NCI-H2227 (cell line): ENCODE data around the gene CMTM8.

Source experiments
- DNase-seq: peaks from one replicate; lab custom pipeline; 2025; ENCODE audit not compliant: unreplicated experiment; lab: John Stamatoyannopoulos, UW

The CMTM8 gene

DNA sequence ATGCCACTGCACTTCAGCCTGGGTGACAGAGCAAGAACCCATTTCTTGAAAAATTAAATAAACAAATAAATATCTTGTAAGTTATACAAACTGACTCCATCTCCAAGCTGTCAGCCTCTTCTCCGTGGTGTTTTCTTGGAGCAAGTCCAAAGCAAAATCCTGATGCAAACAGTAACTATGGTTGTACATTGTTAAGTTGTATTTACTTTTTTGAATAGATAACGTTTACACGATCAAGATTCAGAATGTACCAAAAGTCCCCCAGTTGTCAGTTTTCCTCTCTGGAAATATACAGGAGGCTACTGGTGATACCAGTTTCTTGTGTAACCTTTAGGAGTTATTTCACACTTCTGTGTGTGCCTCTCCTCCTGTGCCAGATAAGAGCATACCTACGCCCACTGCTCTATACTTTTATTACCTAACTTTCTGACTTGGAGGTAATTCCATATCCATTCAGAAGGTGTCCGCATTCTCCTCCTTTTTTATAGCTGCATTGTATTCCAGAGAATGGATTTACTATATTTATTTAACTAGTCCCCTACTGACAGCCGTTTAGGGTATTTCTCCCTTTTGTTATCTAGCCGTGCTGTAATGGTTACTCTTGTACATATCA lies 167.3 kb downstream of the CMTM8 start:
- DNase-seq: no peak

DNA sequence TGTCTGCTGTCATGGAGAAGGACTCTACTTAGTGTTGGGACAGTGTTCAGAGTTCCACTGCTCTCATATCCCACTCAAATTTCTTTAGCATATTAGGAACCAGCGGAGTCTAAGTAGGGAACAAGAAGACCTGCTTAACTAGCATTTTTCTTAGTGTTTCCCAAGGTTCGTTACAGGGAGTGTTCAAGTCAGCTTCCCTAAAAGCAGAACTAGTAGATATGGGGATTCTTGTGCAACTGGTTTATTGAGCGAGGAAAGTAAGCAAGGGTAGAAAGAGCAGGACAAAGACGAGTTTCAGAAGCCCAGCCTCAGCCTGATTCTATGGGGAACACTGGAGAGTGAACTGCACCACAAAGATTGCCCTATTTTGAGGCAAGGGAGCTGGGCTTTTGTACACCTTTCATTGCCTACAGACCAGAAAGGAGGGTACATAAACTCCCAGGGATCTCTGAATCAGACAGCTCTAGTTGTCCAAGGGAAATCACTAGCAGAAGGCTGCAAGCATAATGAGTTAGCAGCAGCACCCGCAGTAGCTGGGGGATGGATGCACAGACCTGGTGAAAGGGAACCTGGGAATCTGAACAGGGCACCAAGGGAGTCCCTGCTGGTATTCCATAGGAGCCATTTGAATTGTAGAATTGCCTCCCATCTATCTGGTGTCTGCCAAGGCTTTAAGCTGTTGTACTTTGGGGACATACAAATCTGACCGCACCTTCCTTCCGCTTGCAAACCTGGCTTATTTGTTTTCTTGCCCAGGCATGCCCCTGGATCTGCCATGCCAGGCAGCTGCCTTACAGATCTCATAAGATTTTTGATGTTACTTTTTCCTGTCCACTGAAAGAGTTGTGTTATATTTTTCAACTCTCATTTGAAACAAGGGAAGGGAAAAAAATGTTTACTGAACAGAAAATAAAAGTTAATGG lies 168.3 kb downstream of the CMTM8 start:
- DNase-seq: no peak

DNA sequence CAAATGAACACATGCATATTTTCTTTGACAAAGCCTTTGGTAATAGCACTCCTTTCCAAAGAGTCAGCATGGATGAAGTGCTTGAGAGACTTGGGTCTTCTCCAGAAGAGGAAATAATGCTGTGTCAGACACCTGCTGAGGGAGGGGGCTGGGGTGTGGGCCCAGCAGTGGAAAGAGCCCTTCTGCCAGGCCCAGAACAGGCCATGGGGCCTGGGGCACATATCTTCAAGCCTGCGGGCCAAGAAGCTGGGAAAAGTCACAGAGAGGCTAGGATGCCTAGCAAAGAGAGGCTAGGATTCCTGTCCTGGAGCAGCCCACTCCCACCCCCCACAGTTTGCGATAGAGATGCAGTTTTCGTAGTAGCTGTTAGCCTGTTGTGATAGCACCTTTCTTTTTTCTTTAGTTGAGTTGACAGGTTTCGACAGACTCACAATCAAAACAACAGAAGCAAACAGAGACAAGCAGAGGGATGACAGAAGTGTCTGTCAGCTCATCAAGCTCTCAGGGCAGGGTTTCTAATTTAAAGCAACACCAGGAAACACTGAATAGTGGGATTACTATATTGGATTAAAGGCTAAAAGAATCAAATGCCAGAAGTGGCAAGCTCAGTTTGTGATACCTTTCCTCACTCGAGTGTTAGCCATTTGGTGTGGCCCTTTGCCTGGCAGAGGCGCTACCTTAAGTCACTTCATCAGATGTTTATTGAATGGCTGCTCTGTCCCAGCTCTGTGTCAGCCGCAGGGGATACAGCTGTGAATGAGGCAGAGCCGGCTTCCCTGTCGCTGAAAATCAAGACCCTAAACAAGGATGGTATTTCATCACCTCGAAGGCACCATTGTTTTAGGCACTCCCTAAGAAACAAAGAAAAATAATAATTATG lies 172.1 kb downstream of the CMTM8 start:
- no peak for DNase-seq

DNA sequence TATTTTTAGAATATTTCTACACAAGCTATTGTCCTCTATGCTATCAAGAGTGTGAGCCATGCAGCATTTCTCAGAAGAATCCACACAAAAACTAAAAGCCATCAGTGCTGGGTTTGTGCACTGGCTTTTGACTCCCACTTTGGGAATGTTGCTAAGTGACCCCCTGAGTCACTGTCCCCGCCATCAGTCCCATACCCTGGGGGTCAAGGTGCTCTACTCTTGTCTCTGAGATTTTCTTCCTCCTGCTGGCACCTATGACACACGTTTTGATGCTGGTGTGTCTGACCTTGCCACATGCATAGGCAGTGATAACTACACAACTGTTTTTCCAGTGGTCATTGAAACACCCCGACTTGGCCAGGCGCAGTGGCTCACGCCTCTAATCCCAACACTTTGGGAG lies 173.0 kb downstream of the CMTM8 start:
- DNase-seq: no peak

DNA sequence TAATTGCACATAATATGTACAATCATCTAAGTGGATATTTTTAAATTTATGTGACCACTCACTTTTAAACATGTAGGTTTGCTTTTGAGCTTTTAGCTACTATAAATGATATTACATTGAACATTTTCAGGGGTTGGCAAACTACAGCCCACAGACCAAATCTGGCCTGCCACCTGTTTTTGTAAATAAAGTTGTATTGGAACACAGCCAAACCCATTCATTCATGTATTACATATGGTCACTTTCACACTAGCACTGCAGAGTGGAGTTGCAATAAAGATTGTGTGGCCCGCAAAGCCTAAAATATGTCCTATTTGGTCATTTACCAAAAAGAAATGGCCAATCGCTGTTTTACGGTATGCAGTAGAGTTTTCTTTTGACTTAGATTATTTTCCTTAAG lies 174.4 kb downstream of the CMTM8 start:
- no peak for DNase-seq

DNA sequence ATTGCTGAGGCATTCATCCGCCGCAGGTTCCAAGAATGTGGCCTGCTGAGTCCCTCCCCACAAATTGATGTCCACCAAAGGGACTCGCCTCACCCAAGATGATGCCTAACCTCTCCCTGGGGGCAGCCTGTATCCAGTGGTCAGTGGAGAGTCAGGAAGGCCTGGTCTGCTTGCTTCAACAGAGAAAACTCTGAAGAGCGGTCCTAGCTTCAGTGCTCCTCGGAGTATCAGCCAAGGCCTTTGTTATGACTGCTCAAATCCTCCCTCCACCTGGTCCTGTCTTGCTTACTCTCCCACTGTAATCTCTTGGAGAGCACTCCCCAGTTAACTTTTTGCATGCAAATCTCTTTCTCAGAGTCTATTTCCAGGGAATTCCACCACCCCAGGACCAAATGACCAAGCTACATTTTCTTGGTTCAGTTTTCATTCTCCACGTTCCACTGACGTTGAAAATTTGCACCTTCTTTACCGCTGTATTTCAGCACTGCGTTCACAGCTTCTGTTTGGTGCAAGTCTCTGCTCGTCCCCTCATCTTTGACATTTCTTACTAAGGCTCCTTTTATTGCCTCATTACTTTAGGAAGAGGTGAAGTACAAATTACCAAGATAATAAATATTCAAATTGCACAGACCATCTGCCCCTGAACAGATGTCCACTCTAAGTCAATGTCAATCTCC lies 175.5 kb downstream of the CMTM8 start:
- no peak for DNase-seq

DNA sequence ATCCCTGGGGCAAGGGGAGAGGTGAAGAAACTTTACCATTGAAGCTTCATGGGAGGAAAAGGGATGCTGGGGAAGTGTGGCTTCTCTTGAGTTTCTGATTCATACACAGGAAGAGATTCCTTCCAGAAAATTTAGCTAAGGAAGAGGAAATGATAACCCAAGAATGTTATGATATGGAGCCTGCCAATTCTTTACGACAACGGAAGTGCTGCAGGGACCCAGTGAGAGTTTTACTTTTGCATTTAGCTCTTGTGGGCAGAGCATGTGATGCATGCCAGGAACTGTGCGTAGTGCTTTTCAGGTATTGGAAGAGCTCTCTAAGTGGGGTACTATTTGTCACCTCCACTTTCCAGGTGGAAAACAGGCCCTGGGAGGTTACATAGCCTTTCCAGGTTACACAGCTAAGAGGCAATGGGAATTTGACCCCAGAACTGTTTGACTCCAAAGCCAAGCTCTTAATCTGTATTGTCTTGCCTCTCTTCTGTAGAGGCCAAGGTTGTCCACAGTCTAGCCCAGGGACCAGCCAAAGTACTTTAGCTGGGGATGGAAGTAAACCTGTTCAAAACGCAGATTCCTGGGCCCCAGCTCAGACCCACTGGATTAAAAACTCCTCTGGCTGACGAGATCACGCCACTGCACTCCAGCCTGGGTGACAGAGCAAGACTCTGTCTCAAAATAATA lies 176.2 kb downstream of the CMTM8 start:
- DNase-seq: no peak

DNA sequence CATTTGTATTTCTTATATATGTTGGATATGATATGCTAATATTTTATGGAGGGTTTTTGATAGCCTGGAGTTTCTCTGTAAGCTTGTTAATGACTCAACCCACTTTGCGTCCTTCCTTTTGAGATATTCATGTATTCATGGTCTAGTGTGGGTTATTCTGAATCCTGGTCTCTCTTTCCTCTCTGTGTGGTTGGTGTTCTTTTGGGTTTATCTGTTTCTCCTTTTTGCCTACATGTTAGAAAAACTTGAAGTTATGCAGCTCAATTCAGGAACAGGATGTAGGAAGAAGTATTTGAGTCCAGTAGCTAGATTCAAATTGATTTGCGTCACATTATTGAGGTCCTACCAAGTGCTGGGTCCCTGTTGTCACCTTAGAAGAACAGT lies 181.3 kb downstream of the CMTM8 start:
- no peak for DNase-seq
